GM12801 (cell line): Measurements from ENCODE around the gene ASXL2.

Experiments
- TF ChIP-seq, protein P1 (sequence below): IDR thresholded peaks from one replicate; pipeline ENCODE4 v1.5.1; 2011; ENCODE audit warnings: control low read depth; ENCODE audit not compliant: insufficient read length; ENCODE audit errors: extremely low read depth

The ASXL2 gene

DNA sequence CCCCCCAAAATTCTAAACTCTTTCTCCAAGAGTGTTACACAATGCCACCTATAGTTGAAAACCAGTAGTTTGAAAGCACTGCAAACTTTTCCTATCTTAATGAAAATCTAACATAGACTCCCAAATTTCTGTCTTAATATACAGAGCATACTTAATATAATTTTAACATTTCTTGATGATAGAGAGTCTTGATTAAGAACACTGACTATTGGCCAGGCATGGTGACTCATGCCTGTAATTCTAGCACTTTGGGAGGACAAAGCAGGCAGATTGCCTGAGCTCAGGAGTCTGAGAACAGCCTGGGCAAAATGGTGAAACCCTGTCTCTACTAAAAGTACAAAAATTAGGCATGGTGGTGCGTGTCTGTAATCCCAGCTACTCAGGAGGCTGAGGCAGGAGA is 34.2 kb downstream of the ASXL2 start:
- TF ChIP-seq, protein P1, sequence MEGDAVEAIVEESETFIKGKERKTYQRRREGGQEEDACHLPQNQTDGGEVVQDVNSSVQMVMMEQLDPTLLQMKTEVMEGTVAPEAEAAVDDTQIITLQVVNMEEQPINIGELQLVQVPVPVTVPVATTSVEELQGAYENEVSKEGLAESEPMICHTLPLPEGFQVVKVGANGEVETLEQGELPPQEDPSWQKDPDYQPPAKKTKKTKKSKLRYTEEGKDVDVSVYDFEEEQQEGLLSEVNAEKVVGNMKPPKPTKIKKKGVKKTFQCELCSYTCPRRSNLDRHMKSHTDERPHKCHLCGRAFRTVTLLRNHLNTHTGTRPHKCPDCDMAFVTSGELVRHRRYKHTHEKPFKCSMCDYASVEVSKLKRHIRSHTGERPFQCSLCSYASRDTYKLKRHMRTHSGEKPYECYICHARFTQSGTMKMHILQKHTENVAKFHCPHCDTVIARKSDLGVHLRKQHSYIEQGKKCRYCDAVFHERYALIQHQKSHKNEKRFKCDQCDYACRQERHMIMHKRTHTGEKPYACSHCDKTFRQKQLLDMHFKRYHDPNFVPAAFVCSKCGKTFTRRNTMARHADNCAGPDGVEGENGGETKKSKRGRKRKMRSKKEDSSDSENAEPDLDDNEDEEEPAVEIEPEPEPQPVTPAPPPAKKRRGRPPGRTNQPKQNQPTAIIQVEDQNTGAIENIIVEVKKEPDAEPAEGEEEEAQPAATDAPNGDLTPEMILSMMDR, result no peak

DNA sequence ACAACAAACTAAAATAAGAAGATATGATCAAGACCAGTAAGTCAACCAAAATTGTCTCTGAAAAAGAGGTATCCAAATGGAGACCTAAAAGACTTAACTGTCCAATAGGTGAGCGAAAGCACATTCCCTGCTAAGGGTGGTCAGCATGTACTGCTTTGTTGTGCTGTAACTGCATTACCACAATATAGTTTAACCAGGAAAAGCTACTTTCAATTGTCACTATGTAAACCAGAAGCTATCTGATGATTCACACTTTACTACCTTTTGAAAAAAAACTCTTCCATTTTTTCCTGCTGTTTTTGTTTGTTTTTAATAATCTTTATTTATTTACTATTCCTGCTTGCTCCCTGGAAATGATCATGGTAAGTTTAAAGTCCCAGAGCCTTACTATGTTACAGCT is 36.1 kb downstream of the ASXL2 start:
- TF ChIP-seq, protein P1, result no peak

DNA sequence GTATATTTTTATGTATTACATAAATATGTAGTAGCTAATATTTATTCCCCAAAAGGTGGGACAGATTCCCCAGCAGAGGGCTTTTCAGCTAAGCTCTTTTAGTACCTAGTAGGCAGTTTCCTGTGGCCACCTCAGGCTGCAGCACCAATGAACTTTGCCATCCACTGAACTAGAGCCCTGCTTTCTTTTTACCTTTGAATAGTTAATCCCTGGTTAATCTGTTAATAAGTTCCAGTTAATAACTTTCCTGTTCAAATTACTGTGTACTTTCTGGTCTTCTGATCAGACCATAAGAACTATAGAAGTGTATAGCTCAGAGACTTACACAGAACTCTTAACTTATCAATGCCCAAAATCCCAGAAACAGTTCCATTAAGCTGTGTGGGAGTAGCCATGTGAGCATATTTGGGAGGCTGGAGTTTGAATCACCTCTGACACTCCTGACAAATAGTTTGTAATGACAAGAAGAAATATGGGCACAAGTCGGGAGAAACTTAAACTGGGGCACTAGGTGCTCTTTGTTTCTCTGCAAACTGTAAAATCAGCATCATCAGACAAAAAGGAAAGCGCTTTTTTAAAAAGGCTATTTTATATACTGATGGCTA is 40.0 kb downstream of the ASXL2 start:
- TF ChIP-seq, protein P1, result no peak

DNA sequence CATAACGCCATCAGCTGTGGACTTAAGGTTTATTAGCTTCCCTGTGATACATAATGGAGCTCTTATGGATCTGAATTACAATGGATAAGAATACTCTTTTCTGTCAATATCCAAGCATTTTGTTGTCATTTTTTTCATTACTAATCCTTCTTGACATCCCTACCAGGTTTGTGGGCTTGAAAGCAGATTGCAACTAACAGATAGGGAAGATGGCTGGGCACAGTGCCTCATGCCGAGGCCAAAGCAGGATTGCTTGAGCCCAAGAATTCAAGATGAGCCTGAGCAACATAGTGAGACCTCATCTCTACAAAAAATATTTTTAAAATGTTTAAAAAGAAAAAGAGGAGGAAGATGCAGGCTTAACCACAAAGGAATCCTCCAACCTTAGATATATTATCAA is 42.4 kb downstream of the ASXL2 start:
- TF ChIP-seq, protein P1, result no peak

DNA sequence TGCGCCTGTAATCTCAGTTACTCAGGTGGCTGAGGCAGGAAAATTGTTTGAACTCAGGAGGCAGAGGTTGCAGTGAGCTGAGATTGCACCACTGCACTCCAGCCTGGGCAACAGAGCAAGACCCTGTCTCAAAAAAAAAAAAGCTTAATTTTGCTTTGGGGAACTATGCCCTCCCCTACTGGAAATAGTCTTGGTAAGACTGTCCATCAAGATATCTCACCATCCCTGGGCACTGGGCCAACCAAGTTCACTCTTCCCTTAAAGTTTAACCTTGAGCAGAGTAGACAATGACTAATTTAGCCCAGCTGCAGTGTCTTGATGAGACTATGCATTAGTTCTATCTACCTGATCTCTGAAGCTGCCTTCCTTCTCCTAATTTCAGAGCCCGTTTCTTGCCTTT is 44.7 kb downstream of the ASXL2 start:
- TF ChIP-seq, protein P1, result no peak

DNA sequence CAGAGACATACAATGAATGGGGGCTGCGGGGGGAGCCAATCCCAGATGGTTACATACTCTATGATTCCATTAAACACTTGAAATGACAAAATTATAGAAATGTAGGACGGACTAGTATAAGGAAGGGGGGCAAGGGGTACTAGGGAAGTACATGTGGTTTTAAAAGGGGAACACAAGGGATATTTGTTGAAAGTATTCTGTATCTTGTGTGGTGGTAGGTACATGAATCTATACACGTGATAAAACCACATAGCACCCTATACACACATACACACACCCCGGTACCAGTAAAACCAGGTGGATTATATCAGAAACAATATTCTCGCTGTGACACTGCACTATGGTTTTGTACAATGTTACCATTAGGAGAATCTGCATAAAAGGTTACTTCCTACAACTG is 45.4 kb downstream of the ASXL2 start:
- TF ChIP-seq, protein P1, result no peak

DNA sequence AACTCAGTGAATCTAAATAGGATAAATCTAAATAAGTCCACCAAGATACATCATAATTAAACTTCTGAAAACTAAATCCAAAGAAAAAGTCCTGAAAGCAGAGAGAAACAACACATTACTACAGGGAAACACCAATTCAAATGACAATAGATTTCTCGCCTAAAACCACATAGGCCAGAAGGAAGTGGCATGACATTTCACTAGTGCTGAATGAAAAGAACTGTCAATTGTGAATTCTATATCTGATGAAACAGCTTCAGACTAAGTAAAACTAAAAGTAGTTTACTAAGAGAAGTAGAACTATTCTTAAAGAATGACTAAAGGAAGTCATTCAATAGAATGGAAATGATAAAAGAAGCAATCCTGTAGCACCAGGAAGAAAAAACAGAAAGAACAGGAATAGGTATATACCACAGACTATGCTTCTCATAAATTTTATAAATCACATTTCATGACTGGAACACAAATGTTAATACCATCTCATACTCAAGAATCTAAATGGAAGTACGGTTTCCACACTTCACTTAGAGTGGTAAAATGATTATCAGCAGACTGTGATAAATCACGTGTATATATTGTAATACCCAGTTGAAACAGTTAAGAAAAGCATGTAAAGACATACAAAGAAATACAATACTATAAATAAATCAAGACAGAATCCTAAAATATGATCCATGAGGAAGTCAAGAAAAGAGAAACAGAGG is 46.4 kb downstream of the ASXL2 start:
- TF ChIP-seq, protein P1, result no peak

DNA sequence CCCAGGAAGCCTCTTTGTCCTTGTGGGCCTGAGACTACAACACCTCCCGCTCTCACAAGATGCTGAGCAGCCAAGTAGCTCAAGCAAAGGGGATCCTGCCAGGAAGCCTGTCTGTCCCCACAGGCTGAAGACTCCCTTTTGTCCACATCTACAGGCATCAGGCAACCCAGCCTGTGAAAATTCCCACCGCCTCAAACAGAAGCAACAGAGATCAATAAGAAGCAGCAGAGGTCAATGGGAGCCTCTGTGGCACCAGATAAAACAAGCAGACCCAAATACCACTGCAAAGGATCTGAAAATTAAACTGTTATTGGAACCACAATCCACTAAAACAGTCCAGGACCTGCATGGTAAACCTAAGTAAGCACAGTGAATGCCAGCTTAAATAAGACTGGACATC is 48.5 kb downstream of the ASXL2 start:
- TF ChIP-seq, protein P1, result no peak
